ENCODE results near the gene COG7.
"Not testable (repeated sequence)": the region's sequence is repeated elsewhere in the genome, so short reads cannot be mapped to it uniquely, and the experiment has no call there.

COG7 gene

GRCh38 chr16:23389201-23389600 is 63.8 kb downstream of the COG7 start:
- FAIRE-seq: no peak
- no peak for DNase-seq (ENCODE audit: insufficient read length, low spot score)

- no peak for DNase-seq (ENCODE audit: insufficient read length, low spot score)
- FAIRE-seq: no peak
Measured at GRCh38 chr16:23388786-23389185, 64.2 kb downstream of the COG7 start.

GRCh38 chr16:23387666-23388065 is 65.3 kb downstream of the COG7 start:
- FAIRE-seq (no peak), DNase-seq (ENCODE audit: insufficient read length, low spot score) (no peak)

GRCh38 chr16:23385441-23385840 is 67.5 kb downstream of the COG7 start:
- FAIRE-seq: no peak
- no peak for DNase-seq (ENCODE audit: insufficient read length, low spot score)

GRCh38 chr16:23384878-23385277 is 68.1 kb downstream of the COG7 start:
- DNase-seq (ENCODE audit: insufficient read length, low spot score) (no peak), FAIRE-seq (no peak)

- DNase-seq (ENCODE audit: insufficient read length, low spot score) (no peak), FAIRE-seq (no peak)
Measured at GRCh38 chr16:23383881-23384280, 69.1 kb downstream of the COG7 start.

- FAIRE-seq: no peak
Measured at GRCh38 chr16:23382279-23382678, 70.7 kb downstream of the COG7 start.

GRCh38 chr16:23381702-23382101 is 71.3 kb downstream of the COG7 start:
- not testable (repeated sequence) for DNase-seq (ENCODE audit: insufficient read length, low spot score); FAIRE-seq

More at GRCh38 chr16:23382279-23382678, 70.7 kb downstream of the COG7 start:
- DNase-seq (ENCODE audit: insufficient read length, low spot score): no peak

GRCh38 chr16:23380501-23380951 is 72.5 kb downstream of the COG7 start:
- DNase-seq (ENCODE audit: insufficient read length, low spot score): no peak

GRCh38 chr16:23379707-23380106 is 73.3 kb downstream of the COG7 start:
- FAIRE-seq: no peak
- no peak for DNase-seq (ENCODE audit: insufficient read length, low spot score)

More at GRCh38 chr16:23380501-23380951, 72.5 kb downstream of the COG7 start:
- no peak for FAIRE-seq

- DNase-seq (ENCODE audit: insufficient read length, low spot score): no peak
- FAIRE-seq: no peak
Measured at GRCh38 chr16:23378921-23379320, 74.1 kb downstream of the COG7 start.

GRCh38 chr16:23378256-23378655 is 74.7 kb downstream of the COG7 start:
- FAIRE-seq (no peak), DNase-seq (ENCODE audit: insufficient read length, low spot score) (no peak)

- no peak for DNase-seq (ENCODE audit: insufficient read length, low spot score)
- no peak for FAIRE-seq
Measured at GRCh38 chr16:23377071-23377931, 75.7 kb downstream of the COG7 start.

GRCh38 chr16:23375643-23376042 is 77.3 kb downstream of the COG7 start:
- FAIRE-seq (no peak), DNase-seq (ENCODE audit: insufficient read length, low spot score) (no peak)

- no peak for DNase-seq (ENCODE audit: insufficient read length, low spot score)
- FAIRE-seq: no peak
Measured at GRCh38 chr16:23374721-23375510, 78.1 kb downstream of the COG7 start.

- FAIRE-seq: no peak
Measured at GRCh38 chr16:23373436-23374219, 79.4 kb downstream of the COG7 start.

GRCh38 chr16:23371368-23371767 is 81.6 kb downstream of the COG7 start:
- no peak for FAIRE-seq
- DNase-seq (ENCODE audit: insufficient read length, low spot score): no peak

More at GRCh38 chr16:23373436-23374219, 79.4 kb downstream of the COG7 start:
- DNase-seq (ENCODE audit: insufficient read length, low spot score): no peak

- DNase-seq (ENCODE audit: insufficient read length, low spot score) (no peak), FAIRE-seq (no peak)
Measured at GRCh38 chr16:23369416-23369815, 83.6 kb downstream of the COG7 start.

- FAIRE-seq (no peak), DNase-seq (ENCODE audit: insufficient read length, low spot score) (no peak)
Measured at GRCh38 chr16:23368469-23368868, 84.5 kb downstream of the COG7 start.

- no peak for FAIRE-seq
- DNase-seq (ENCODE audit: insufficient read length, low spot score): no peak
Measured at GRCh38 chr16:23367988-23368387, 85.0 kb downstream of the COG7 start.

- no peak for FAIRE-seq
Measured at GRCh38 chr16:23367564-23367963, 85.4 kb downstream of the COG7 start.

More at GRCh38 chr16:23367564-23367963, 85.4 kb downstream of the COG7 start:
- no peak for DNase-seq (ENCODE audit: insufficient read length, low spot score)
